ENCODE data around the gene CALML6. TPM values are rescaled to one million over a fixed set of nuclear protein-coding genes. Genes with fewer than 3 reads are reported as not detected.

Gene CALML6
- total RNA-seq, 2 experiments from 2014 or later = 0.54 to 5.1 TPM

- H3K9me3 ChIP-seq (ENCODE audit: low read length) = no peaks in the 10 kb centered on the region
- no peaks in the 10 kb centered on the region for H3K36me3 ChIP-seq (ENCODE audit: insufficient read depth, low read length)
- POLR2A ChIA-PET = no interaction called here
- no TSS peak for BruUV-seq (replicated peaks)
- no peaks in the 10 kb centered on the region for H3K4me1 ChIP-seq (ENCODE audit: insufficient read depth, low read length, poor library complexity, severe bottlenecking)
- intact Hi-C loops (cut with micrococcal nuclease; ENCODE audit: unreplicated experiment) = no loop called here
- no peak for DNase-seq (ENCODE audit: low spot score)
- H4K20me1 ChIP-seq (ENCODE audit: insufficient read depth, low read length) = no peaks in the 10 kb centered on the region
- no peak overlapping the region for H3K4me2 ChIP-seq (ENCODE audit: low read length)
- CTCF ChIA-PET (ENCODE audit: unreplicated experiment) = no interaction called here
- H3K79me2 ChIP-seq (ENCODE audit: insufficient read depth, low read depth, low read length) = no peaks in the 10 kb centered on the region
- H3K4me3 ChIP-seq (ENCODE audit: low read depth, low read length, poor library complexity, severe bottlenecking) = no peak overlapping the region
- no peaks in the 10 kb centered on the region for H3K9me2 ChIP-seq (ENCODE audit: insufficient read depth, low read length)
- TF ChIP-seq, protein P1, sequence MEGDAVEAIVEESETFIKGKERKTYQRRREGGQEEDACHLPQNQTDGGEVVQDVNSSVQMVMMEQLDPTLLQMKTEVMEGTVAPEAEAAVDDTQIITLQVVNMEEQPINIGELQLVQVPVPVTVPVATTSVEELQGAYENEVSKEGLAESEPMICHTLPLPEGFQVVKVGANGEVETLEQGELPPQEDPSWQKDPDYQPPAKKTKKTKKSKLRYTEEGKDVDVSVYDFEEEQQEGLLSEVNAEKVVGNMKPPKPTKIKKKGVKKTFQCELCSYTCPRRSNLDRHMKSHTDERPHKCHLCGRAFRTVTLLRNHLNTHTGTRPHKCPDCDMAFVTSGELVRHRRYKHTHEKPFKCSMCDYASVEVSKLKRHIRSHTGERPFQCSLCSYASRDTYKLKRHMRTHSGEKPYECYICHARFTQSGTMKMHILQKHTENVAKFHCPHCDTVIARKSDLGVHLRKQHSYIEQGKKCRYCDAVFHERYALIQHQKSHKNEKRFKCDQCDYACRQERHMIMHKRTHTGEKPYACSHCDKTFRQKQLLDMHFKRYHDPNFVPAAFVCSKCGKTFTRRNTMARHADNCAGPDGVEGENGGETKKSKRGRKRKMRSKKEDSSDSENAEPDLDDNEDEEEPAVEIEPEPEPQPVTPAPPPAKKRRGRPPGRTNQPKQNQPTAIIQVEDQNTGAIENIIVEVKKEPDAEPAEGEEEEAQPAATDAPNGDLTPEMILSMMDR (conservative IDR thresholded peaks at IDR 0.05; ENCODE audit: low read length) = no peak
- no peak for TF ChIP-seq EZH2phosphoT487 (IDR thresholded peaks at IDR 0.05; ENCODE audit: borderline replicate concordance, low read depth, low read length)
- H3K27ac ChIP-seq (ENCODE audit: low read depth, low read length, poor library complexity, severe bottlenecking) = no peak overlapping the region
- no peak overlapping the region for H2AFZ ChIP-seq (ENCODE audit: low read length)
Observed at GRCh38 chr1:1928231-1929101, 13.4 kb downstream of the CALML6 start.

GRCh38 chr1:1929102-1929638, 14.1 kb downstream of the CALML6 start:
- H3K4me2 ChIP-seq (ENCODE audit: low read length) = no peak overlapping the region
- BruUV-seq (replicated peaks) = no TSS peak
- H3K79me2 ChIP-seq (ENCODE audit: insufficient read depth, low read depth, low read length) = no peaks in the 10 kb centered on the region
- CTCF ChIA-PET (ENCODE audit: unreplicated experiment) = no interaction called here
- no peaks in the 10 kb centered on the region for H3K36me3 ChIP-seq (ENCODE audit: insufficient read depth, low read length)
- no peaks in the 10 kb centered on the region for H3K4me1 ChIP-seq (ENCODE audit: insufficient read depth, low read length, poor library complexity, severe bottlenecking)
- no peak overlapping the region for H2AFZ ChIP-seq (ENCODE audit: low read length)
- H3K4me3 ChIP-seq (ENCODE audit: low read depth, low read length, poor library complexity, severe bottlenecking) = no peak overlapping the region
- 0 out of 2 replicates have a peak, but pooled peaks cover 5% of the 10 kb centered on the region for H3K9me3 ChIP-seq (ENCODE audit: low read length)
- POLR2A ChIA-PET = no interaction called here
- no peak for DNase-seq (ENCODE audit: low spot score)
- intact Hi-C loops (cut with micrococcal nuclease; ENCODE audit: unreplicated experiment) = no loop called here
- H4K20me1 ChIP-seq (ENCODE audit: insufficient read depth, low read length) = no peaks in the 10 kb centered on the region
- no peaks in the 10 kb centered on the region for H3K9me2 ChIP-seq (ENCODE audit: insufficient read depth, low read length)
- H3K27ac ChIP-seq (ENCODE audit: low read depth, low read length, poor library complexity, severe bottlenecking) = no peak overlapping the region
- TF ChIP-seq EZH2phosphoT487 (IDR thresholded peaks at IDR 0.05; ENCODE audit: borderline replicate concordance, low read depth, low read length) = no peak
- TF ChIP-seq, protein P1 (conservative IDR thresholded peaks at IDR 0.05; ENCODE audit: low read length) = no peak

Data from OCI-LY7 (cell line).